Activated CD4-positive, alpha-beta T cell treated with anti-CD3 and anti-CD28 coated beads, Interleukin-2, amount 50 U/mL, for 48 hours (primary cell): ENCODE data around the gene PIP4K2A.
"Not testable (repeated sequence)": the region's sequence is repeated elsewhere in the genome, so short reads cannot be mapped to it uniquely, and the experiment has no call there.

Experiments used
- DNase-seq, 2 experiments: peaks; one replicate each; pipeline ENCODE4 v3.0.0-alpha.2; 2020

PIP4K2A gene

GRCh38 chr10:22692119-22692518 is 22.3 kb downstream of the PIP4K2A start:
- DNase-seq, result not testable (repeated sequence)

GRCh38 chr10:22690614-22691431 is 23.6 kb downstream of the PIP4K2A start:
- no peak for DNase-seq

- no peak for DNase-seq
Measured at GRCh38 chr10:22690158-22690557, 24.2 kb downstream of the PIP4K2A start.

GRCh38 chr10:22686347-22686746 is 28.0 kb downstream of the PIP4K2A start:
- no peak for DNase-seq

- no peak for DNase-seq
Measured at GRCh38 chr10:22685926-22686325, 28.5 kb downstream of the PIP4K2A start.

- DNase-seq, result no peak
Measured at GRCh38 chr10:22684699-22685098, 29.7 kb downstream of the PIP4K2A start.

- DNase-seq, result no peak
Measured at GRCh38 chr10:22683140-22683389, 31.3 kb downstream of the PIP4K2A start.

- DNase-seq, result peak; percentile 38 to 49
Measured at GRCh38 chr10:22682237-22683139, 31.9 kb downstream of the PIP4K2A start.

GRCh38 chr10:22681783-22682183 is 32.6 kb downstream of the PIP4K2A start:
- peak; percentile 37 to 47 for DNase-seq

GRCh38 chr10:22681301-22681700 is 33.1 kb downstream of the PIP4K2A start:
- no peak for DNase-seq

- no peak for DNase-seq
Measured at GRCh38 chr10:22679608-22680007, 34.8 kb downstream of the PIP4K2A start.

- DNase-seq, result no peak
Measured at GRCh38 chr10:22677333-22677732, 37.0 kb downstream of the PIP4K2A start.

- no peak for DNase-seq
Measured at GRCh38 chr10:22676435-22676834, 37.9 kb downstream of the PIP4K2A start.

GRCh38 chr10:22674573-22674930 is 39.8 kb downstream of the PIP4K2A start:
- no peak for DNase-seq

GRCh38 chr10:22673785-22674572 is 40.4 kb downstream of the PIP4K2A start:
- DNase-seq, result no peak

GRCh38 chr10:22673091-22673392 is 41.3 kb downstream of the PIP4K2A start:
- DNase-seq, result no peak

- no peak for DNase-seq
Measured at GRCh38 chr10:22672319-22673090, 41.9 kb downstream of the PIP4K2A start.

- no peak for DNase-seq
Measured at GRCh38 chr10:22670788-22671187, 43.6 kb downstream of the PIP4K2A start.

- DNase-seq, result no peak
Measured at GRCh38 chr10:22669163-22669711, 45.1 kb downstream of the PIP4K2A start.

- DNase-seq, result no peak
Measured at GRCh38 chr10:22667093-22667480, 47.3 kb downstream of the PIP4K2A start.

- peak in 1 of 2 experiments; percentile 49 for DNase-seq
Measured at GRCh38 chr10:22666287-22667092, 47.9 kb downstream of the PIP4K2A start.

GRCh38 chr10:22665329-22665728 is 49.0 kb downstream of the PIP4K2A start:
- DNase-seq, result no peak
